Mesenchymal stem cell (in vitro differentiated cells and primary cell): ENCODE measurements around the gene GDF2.

Experiments
- DNase-seq: peaks from one replicate; pipeline ENCODE4 v3.0.0-alpha.2; 2013
- H2AFZ ChIP-seq: one replicate; pipeline ENCODE4 v1.6.1; 2013; ENCODE audit warnings: low read depth, mild to moderate bottlenecking, control low read depth, inconsistent platforms, low read length, moderate library complexity
- H2AK5ac ChIP-seq: 2 replicates; pipeline ENCODE4 v1.6.1; 2013; ENCODE audit warnings: low read length, moderate library complexity, mild to moderate bottlenecking, inconsistent platforms; ENCODE audit not compliant: severe bottlenecking
- H2BK120ac ChIP-seq: one replicate; pipeline ENCODE4 v1.6.1; 2013; ENCODE audit warnings: low read depth, mild to moderate bottlenecking, inconsistent platforms, low read length, moderate library complexity
- H2BK12ac ChIP-seq, 2 experiments: one replicate each; pipeline ENCODE4 v1.6.1; 2013; ENCODE audit warnings: inconsistent platforms in 2 of 2, low read length in 2 of 2, mild to moderate bottlenecking in 2 of 2, moderate library complexity in 2 of 2, control low read depth in 1 of 2
- H2BK15ac ChIP-seq: one replicate; pipeline ENCODE4 v1.6.1; 2013; ENCODE audit warnings: mild to moderate bottlenecking, low read depth, inconsistent platforms; ENCODE audit not compliant: poor library complexity, severe bottlenecking
- H2BK5ac ChIP-seq: 2 replicates; pipeline ENCODE4 v1.6.1; 2013; ENCODE audit warnings: low read depth, mild to moderate bottlenecking, low read length, control low read depth, inconsistent platforms; ENCODE audit not compliant: poor library complexity, severe bottlenecking
- H3K14ac ChIP-seq, 2 experiments: one replicate each; pipeline ENCODE4 v1.6.1; 2013; ENCODE audit warnings: inconsistent platforms in 2 of 2, low read length in 2 of 2, control low read depth in 1 of 2, mild to moderate bottlenecking in 1 of 2, moderate library complexity in 1 of 2
- H3K18ac ChIP-seq, 2 experiments: one replicate each; pipeline ENCODE4 v1.6.1; 2013; ENCODE audit warnings: inconsistent platforms in 2 of 2, low read length in 2 of 2, control low read depth in 1 of 2, low read depth in 1 of 2, mild to moderate bottlenecking in 1 of 2
- H3K23ac ChIP-seq, 2 experiments: one replicate each; pipeline ENCODE4 v1.6.1; 2013; ENCODE audit warnings: inconsistent platforms in 2 of 2, low read length in 2 of 2, mild to moderate bottlenecking in 2 of 2, moderate library complexity in 2 of 2, control low read depth in 1 of 2
- H3K27ac ChIP-seq: 2 replicates; pipeline ENCODE4 v1.5.1; 2013; ENCODE audit warnings: mild to moderate bottlenecking, moderate library complexity, low read length, control low read depth, inconsistent platforms; ENCODE audit not compliant: poor library complexity, severe bottlenecking
- H3K27me3 ChIP-seq, 2 experiments: 2 replicates each; pipeline versions ENCODE4 v1.6.1 to v1.7.0; 2013; ENCODE audit warnings: low read length in 2 of 2, mild to moderate bottlenecking in 2 of 2, moderate library complexity in 2 of 2, control low read depth in 1 of 2, inconsistent platforms in 1 of 2; ENCODE audit not compliant: control insufficient read depth in 1 of 2, insufficient read depth in 1 of 2
- H3K36me3 ChIP-seq, 2 experiments: 2 replicates each; pipeline versions ENCODE4 v1.6.1 to v1.7.0; 2013; ENCODE audit warnings: low read length in 2 of 2, control low read depth in 1 of 2, inconsistent platforms in 1 of 2, low read depth in 1 of 2, mild to moderate bottlenecking in 1 of 2; ENCODE audit not compliant: insufficient read depth in 2 of 2, control insufficient read depth in 1 of 2
- H3K4ac ChIP-seq, 2 experiments: one replicate each; pipeline ENCODE4 v1.6.1; 2013; ENCODE audit warnings: inconsistent platforms in 2 of 2, low read length in 2 of 2, mild to moderate bottlenecking in 2 of 2, moderate library complexity in 2 of 2, control low read depth in 1 of 2, low read depth in 1 of 2
- H3K4me1 ChIP-seq: 2 replicates; pipeline ENCODE4 v1.6.1; 2013; ENCODE audit warnings: low read depth, low read length, control low read depth; ENCODE audit not compliant: control insufficient read depth, insufficient read depth
- H3K4me2 ChIP-seq: 2 replicates; pipeline ENCODE4 v1.6.1; 2013; ENCODE audit warnings: low read length, mild to moderate bottlenecking, inconsistent platforms; ENCODE audit not compliant: poor library complexity, severe bottlenecking
- H3K4me3 ChIP-seq, 2 experiments: 2 replicates each; pipeline versions ENCODE4 v1.5.1 to v1.7.0; 2013; ENCODE audit warnings: low read length in 2 of 2, mild to moderate bottlenecking in 2 of 2, control low read depth in 1 of 2, low read depth in 1 of 2; ENCODE audit not compliant: insufficient read depth in 1 of 2
- H3K79me1 ChIP-seq: replicated peaks from 2 replicates; pipeline ENCODE4 v1.6.1; 2013; ENCODE audit warnings: mild to moderate bottlenecking, control low read depth, low read length, inconsistent platforms; ENCODE audit not compliant: poor library complexity, severe bottlenecking
- H3K9ac ChIP-seq: 2 replicates; pipeline ENCODE4 v1.7.0; 2013; ENCODE audit warnings: mild to moderate bottlenecking, low read length, moderate library complexity
- H3K9me3 ChIP-seq: 2 replicates; pipeline ENCODE4 v1.7.0; 2013; ENCODE audit warnings: mild to moderate bottlenecking, low read length; ENCODE audit not compliant: control insufficient read depth
- H4K8ac ChIP-seq: one replicate; pipeline ENCODE4 v1.6.1; 2013; ENCODE audit warnings: inconsistent platforms, mild to moderate bottlenecking, low read length, moderate library complexity
- H4K91ac ChIP-seq: one replicate; pipeline ENCODE4 v1.6.1; 2013; ENCODE audit warnings: mild to moderate bottlenecking, low read length, inconsistent platforms
- WGBS: methylation state at CpG from one replicate; pipeline ENCODE4 v1.1.7; 2013; ENCODE audit warnings: mixed read lengths; 5-methylcytosine and 5-hydroxymethylcytosine counted together

GDF2 gene

DNA sequence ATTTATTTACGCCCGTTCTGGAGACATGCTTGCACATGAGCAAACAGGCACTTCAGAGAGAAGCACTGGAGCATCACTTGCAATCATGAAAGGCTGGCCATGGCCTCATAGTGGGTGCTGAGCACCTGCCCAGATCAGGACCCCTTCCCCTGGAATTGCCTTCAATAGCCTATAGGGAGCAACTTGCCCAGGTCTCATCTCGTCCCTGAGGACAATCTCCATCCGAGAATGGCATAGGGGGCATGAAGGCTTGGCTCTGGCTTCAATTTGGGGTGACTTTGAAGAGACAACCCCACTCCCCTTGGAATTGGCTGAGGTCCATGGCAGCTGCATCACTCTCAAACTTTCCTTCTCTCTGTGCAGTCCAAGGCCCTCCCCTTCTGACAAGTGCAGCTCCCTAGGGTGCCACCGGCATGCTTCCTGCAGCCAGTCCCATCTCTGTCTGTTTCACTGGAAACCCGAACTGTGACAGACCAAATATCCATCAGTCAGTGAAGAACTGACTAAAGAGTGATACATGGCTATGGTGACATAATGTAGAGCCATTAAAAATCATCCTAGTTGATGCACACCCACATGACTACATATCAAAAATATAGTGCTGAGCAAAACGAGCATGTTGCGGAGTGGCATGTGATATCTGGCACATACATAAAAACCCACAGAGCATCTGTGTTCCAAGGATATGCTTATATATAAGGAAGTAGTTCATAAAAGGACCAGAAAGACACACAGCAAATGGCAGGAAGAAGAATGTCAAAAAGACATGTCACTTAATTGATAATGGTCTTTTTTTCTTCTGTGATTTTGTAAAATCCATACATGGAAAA, 12.4 kb downstream of the GDF2 start:
- DNase-seq: no peak
- Histone ChIP-seq H4K8ac (no peak overlapping the region), H3K23ac (no peak overlapping the region), H2BK120ac (no peak overlapping the region), H2BK5ac (no peak overlapping the region), H4K91ac (no peak overlapping the region), H3K9ac (no peak overlapping the region), H3K18ac (no peak overlapping the region), H3K79me1 (no peaks in the 10 kb centered on the region), H3K4ac (no peak overlapping the region), H3K36me3 (no peaks in the 10 kb centered on the region), H2BK15ac (no peak overlapping the region), H2BK12ac (no peak overlapping the region), H2AK5ac (no peak overlapping the region), H3K27me3 (peaks cover 13 to 64% of the 10 kb centered on the region in 2 experiments), H2AFZ (no peak overlapping the region), H3K27ac (no peak overlapping the region), H3K14ac (no peak overlapping the region), H3K4me1 (peaks cover 7% of the 10 kb centered on the region), H3K4me3 (no peak overlapping the region), H3K9me3 (no peaks in the 10 kb centered on the region), H3K4me2 (no peak overlapping the region)
- 86% methylated on average over 4 of the region's 8 CpGs for WGBS

DNA sequence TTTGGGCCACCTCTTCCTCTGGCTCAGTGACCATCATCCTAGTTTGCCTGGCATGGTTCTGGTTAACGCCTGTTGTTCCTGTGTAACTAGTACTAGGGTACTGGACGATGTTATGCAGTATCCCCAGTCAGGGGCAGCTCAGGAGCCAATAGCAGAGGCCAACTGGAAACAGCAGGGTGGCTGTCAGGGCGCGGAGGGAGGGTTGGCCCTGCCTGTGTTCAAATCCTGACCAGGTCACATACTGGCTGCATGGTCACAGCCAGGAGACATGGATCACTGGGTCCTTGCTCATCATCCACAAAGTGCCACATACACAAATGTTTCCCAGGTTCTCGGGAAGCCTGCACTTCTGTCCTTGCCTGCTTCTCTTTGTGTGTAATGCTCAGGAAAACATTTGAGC, 13.7 kb downstream of the GDF2 start:
- H3K27me3 ChIP-seq: peaks cover 22 to 67% of the 10 kb centered on the region in 2 experiments
- H4K8ac ChIP-seq: no peak overlapping the region
- H2BK12ac ChIP-seq: no peak overlapping the region
- WGBS: 71% methylated on average over 5 of the region's 5 CpGs
- H3K79me1 ChIP-seq: no peaks in the 10 kb centered on the region
- H3K18ac ChIP-seq: no peak overlapping the region
- no peak overlapping the region for H2AK5ac ChIP-seq
- H2BK120ac ChIP-seq: no peak overlapping the region
- no peak overlapping the region for H2BK15ac ChIP-seq
- no peak overlapping the region for H3K23ac ChIP-seq
- no peak overlapping the region for H3K14ac ChIP-seq
- H3K4me1 ChIP-seq: peaks cover 7% of the 10 kb centered on the region
- no peak overlapping the region for H3K27ac ChIP-seq
- no peak overlapping the region for H4K91ac ChIP-seq
- no peak overlapping the region for H3K4ac ChIP-seq
- H3K36me3 ChIP-seq: no peaks in the 10 kb centered on the region
- no peak overlapping the region for H2BK5ac ChIP-seq
- no peak overlapping the region for H3K4me3 ChIP-seq
- no peak overlapping the region for H2AFZ ChIP-seq
- DNase-seq: no peak
- no peak overlapping the region for H3K4me2 ChIP-seq
- H3K9me3 ChIP-seq: no peaks in the 10 kb centered on the region
- H3K9ac ChIP-seq: no peak overlapping the region

DNA sequence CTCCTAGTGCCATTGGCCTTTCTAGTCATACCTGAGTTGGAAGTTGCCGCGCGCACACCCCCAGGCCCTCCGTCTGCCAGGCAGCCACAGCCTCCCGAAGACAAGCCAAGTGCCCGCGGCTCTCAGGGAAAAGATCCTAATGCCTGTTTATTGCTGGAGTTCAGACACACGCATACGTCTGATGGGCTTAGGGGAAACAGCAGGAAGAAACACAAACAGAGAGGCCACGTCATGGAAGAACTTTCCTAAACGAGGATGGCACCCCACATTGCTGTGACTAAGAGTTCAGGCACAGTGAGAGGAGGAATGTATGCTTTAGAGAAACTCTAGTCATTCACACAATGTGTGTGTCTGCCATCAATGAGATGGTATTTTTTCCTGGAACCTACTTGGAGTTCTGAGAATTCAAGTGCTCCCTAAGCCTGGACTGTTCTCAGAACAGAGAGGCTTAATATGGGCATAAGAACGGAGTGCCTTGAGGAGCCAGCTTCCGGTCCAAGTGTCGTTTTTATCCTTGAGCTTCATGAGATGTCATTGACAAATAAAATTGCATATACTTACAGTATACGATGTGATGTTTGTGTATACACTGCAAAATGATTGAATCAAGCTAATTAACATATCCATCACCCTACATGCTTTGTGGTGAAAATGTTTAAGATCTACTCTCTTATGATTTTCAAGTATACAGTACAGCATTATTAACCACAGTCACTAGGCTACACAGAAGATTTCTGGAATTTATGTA, 14.3 kb downstream of the GDF2 start:
- no peaks in the 10 kb centered on the region for H3K79me1 ChIP-seq
- WGBS: 87% methylated on average over 14 of the region's 15 CpGs
- H2BK15ac ChIP-seq: no peak overlapping the region
- peaks cover 22 to 63% of the 10 kb centered on the region in 2 experiments for H3K27me3 ChIP-seq
- no peak overlapping the region for H3K14ac ChIP-seq
- H3K18ac ChIP-seq: no peak overlapping the region
- H3K27ac ChIP-seq: no peak overlapping the region
- H3K9ac ChIP-seq: no peak overlapping the region
- no peak overlapping the region for H2AFZ ChIP-seq
- H4K8ac ChIP-seq: no peak overlapping the region
- no peak overlapping the region for H3K23ac ChIP-seq
- no peak overlapping the region for H2BK12ac ChIP-seq
- H3K4me2 ChIP-seq: no peak overlapping the region
- H4K91ac ChIP-seq: no peak overlapping the region
- H2BK5ac ChIP-seq: no peak overlapping the region
- no peak overlapping the region for H2BK120ac ChIP-seq
- no peak overlapping the region for H3K4me3 ChIP-seq
- no peak overlapping the region for H3K4ac ChIP-seq
- peaks cover 7% of the 10 kb centered on the region for H3K4me1 ChIP-seq
- no peak overlapping the region for H2AK5ac ChIP-seq
- no peaks in the 10 kb centered on the region for H3K9me3 ChIP-seq
- no peaks in the 10 kb centered on the region for H3K36me3 ChIP-seq
- no peak for DNase-seq

DNA sequence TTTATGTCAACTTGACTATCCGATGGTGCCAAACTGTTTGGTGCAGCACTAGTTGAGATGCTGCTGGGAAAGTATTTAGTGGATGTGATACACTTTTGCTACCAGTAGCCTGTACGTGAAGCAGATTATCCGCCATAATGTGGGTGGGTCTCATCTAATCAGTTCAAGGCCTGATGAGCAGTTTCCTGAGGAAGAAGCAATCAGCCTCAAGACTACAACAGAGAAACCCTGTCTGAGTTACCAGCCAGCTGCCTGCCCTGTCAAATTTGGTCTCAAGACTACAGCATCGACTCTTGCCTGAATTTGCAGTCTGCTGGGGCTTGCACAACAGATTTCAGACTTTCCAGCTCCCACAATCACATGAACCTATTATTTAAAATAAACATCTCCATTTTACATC, 15.1 kb downstream of the GDF2 start:
- Histone ChIP-seq H3K4me1 (peaks cover 3% of the 10 kb centered on the region), H3K23ac (no peak overlapping the region), H3K4ac (no peak overlapping the region), H2BK12ac (no peak overlapping the region), H4K91ac (no peak overlapping the region), H3K4me2 (no peak overlapping the region), H3K9ac (no peak overlapping the region), H2BK15ac (no peak overlapping the region), H3K14ac (no peak overlapping the region), H3K36me3 (no peaks in the 10 kb centered on the region), H2BK120ac (no peak overlapping the region), H2AFZ (no peak overlapping the region), H3K27me3 (peaks cover 22 to 57% of the 10 kb centered on the region in 2 experiments), H3K9me3 (no peaks in the 10 kb centered on the region), H2AK5ac (no peak overlapping the region), H4K8ac (no peak overlapping the region), H2BK5ac (peak overlapping the region; percentile 15), H3K27ac (no peak overlapping the region), H3K4me3 (no peak overlapping the region), H3K79me1 (no peaks in the 10 kb centered on the region), H3K18ac (no peak overlapping the region)
- WGBS: 92% methylated on average over 4 of the region's 4 CpGs
- no peak for DNase-seq
